HCT116 (cell line): ENCODE results near the gene CELF4.

Experiments
- POLR2A ChIP-seq: IDR thresholded peaks from 2 replicates; pipeline ENCODE4 v1.7.0; 2011; ENCODE audit warnings: borderline replicate concordance; ENCODE audit not compliant: insufficient read depth, insufficient read length; ENCODE audit errors: extremely low read depth
- TF ChIP-seq, protein P1 (sequence below), 3 experiments: fragments of 200-600 bp in 1 of 3; sonication (generic) in 1 of 3; IDR thresholded peaks in 2 of 3; conservative IDR thresholded peaks in 1 of 3; 2 replicates each; pipeline ENCODE4 v1.5.1; 2012 to 2017; ENCODE audit warnings: low read depth in 2 of 3, low read length in 2 of 3, antibody characterized with exemption in 1 of 3, borderline replicate concordance in 1 of 3, control low read depth in 1 of 3, mild to moderate bottlenecking in 1 of 3, mixed read lengths in 1 of 3, mixed run types in 1 of 3, moderate library complexity in 1 of 3; ENCODE audit not compliant: insufficient read depth in 1 of 3

DNA sequence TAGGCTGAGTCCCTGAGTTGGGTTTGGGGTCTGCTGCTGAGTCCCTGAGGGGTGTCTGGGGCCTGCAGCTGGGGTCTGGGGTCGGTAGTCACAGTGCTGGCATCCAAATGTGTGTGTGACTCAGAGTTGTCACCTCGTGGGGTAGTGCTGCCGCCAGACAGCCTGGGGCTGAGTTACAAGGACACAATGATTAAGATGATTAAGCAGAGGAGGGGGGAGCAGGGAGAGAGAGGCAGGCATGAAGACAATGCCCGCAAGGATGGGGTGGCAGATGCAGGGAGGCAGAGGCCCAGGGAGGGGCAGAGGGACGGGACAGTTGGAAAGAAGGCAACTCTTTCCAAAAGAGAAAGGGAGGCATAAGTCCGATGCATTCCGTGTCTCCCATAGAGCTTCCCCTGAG, 120.2 kb downstream of the CELF4 start:
- TF ChIP-seq, protein P1, sequence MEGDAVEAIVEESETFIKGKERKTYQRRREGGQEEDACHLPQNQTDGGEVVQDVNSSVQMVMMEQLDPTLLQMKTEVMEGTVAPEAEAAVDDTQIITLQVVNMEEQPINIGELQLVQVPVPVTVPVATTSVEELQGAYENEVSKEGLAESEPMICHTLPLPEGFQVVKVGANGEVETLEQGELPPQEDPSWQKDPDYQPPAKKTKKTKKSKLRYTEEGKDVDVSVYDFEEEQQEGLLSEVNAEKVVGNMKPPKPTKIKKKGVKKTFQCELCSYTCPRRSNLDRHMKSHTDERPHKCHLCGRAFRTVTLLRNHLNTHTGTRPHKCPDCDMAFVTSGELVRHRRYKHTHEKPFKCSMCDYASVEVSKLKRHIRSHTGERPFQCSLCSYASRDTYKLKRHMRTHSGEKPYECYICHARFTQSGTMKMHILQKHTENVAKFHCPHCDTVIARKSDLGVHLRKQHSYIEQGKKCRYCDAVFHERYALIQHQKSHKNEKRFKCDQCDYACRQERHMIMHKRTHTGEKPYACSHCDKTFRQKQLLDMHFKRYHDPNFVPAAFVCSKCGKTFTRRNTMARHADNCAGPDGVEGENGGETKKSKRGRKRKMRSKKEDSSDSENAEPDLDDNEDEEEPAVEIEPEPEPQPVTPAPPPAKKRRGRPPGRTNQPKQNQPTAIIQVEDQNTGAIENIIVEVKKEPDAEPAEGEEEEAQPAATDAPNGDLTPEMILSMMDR (IDR thresholded peaks at IDR 0.05 in 2 of 3, conservative IDR thresholded peaks at IDR 0.05 in 1 of 3; ENCODE audit: borderline replicate concordance in 1 of 3, insufficient read depth in 1 of 3, low read depth in 2 of 3, low read length in 2 of 3), result no peak
- no peak for TF ChIP-seq POLR2A
